ENCODE measurements around the gene FGGY. TPM values are rescaled to one million over a fixed set of nuclear protein-coding genes. Genes with fewer than 3 reads are reported as not detected.

The FGGY gene
- total and polyA plus RNA-seq, 2 donors (not counting 1 experiment from before 2014, with no cell fraction given): 6.1 to 38.5 TPM

DNA sequence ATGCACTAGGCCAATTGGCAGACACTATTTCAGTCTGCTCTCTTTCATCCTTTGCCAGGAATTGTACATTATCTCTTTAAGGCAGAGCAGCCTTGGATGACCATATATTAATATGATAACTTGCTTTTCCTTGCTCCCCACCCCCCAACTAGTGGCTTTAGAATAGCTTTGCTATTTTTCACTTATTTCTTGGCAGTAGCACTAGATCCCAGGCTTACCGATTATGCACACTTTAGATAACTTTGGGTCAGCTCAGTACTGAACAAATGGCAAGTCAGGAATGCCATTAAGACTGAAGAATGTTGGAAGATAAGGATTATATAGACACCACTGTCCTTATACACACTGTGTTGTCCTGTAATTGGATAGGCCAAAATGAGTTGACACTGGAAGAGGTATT lies 146.4 kb downstream of the FGGY start:
- Histone ChIP-seq H3K4me2 (replicated peaks; ENCODE audit: low read depth, low read length, poor library complexity, severe bottlenecking) (no peak overlapping the region), H3K27ac (ENCODE audit: low read length in 2 of 2) (no peak overlapping the region), H3K36me3 (replicated peaks in 1 of 2; ENCODE audit: control extremely low read depth in 1 of 2, control insufficient read depth in 1 of 2, extremely low read depth in 1 of 2, insufficient read depth in 2 of 2, low read length in 1 of 2) (no peaks in the 10 kb centered on the region), H2AFZ (ENCODE audit: insufficient read depth, low read depth, low read length, poor library complexity, severe bottlenecking) (no peak overlapping the region), H3K27me3 (replicated peaks in 1 of 4; ENCODE audit: control extremely low read depth in 1 of 4, control insufficient read depth in 3 of 4, insufficient read depth in 4 of 4, low read length in 3 of 4) (no peaks in the 10 kb centered on the region), H3K4me1 (ENCODE audit: control insufficient read depth in 2 of 2, insufficient read depth in 2 of 2, low read length in 2 of 2) (no peaks in the 10 kb centered on the region), H3K4me3 (ENCODE audit: control extremely low read depth in 1 of 5, extremely low read depth in 1 of 5, insufficient read depth in 1 of 5, low read depth in 2 of 5, low read length in 4 of 5) (no peak overlapping the region), H3K79me2 (ENCODE audit: control insufficient read depth, insufficient read depth, low read length) (no peaks in the 10 kb centered on the region), H3K9me3 (ENCODE audit: control extremely low read depth in 1 of 3, control insufficient read depth in 2 of 3, insufficient read depth in 1 of 3, low read length in 2 of 3) (no peaks in the 10 kb centered on the region), H4K20me1 (ENCODE audit: control insufficient read depth, insufficient read depth, low read length, poor library complexity, severe bottlenecking) (no peaks in the 10 kb centered on the region), H3K9ac (ENCODE audit: low read length) (no peak overlapping the region)
- H3K27ac Mint-ChIP-seq: no peak overlapping the region
- H3K4me3 Mint-ChIP-seq: no peak overlapping the region
- ChIA-PET CTCF (no interaction called here), POLR2A (no interaction called here)
- no peaks in the 10 kb centered on the region for H3K4me1 Mint-ChIP-seq
- ATAC-seq (ENCODE audit: low read depth) (no peak), DNase-seq (no peak)
- H3K27me3 Mint-ChIP-seq: no peaks in the 10 kb centered on the region
- WGBS (ENCODE audit: insufficient coverage): no CpG with 5 or more reads among the region's 1 CpG
- TF ChIP-seq CTCF (IDR thresholded peaks at IDR 0.05) (no peak), EZH2 (IDR thresholded peaks at IDR 0.05; ENCODE audit: borderline replicate concordance, insufficient read depth, low read depth, low read length, poor library complexity, severe bottlenecking) (no peak)
- no peaks in the 10 kb centered on the region for H3K9me3 Mint-ChIP-seq (ENCODE audit: insufficient read depth)
- intact Hi-C loops (cut with micrococcal nuclease): no loop called here

DNA sequence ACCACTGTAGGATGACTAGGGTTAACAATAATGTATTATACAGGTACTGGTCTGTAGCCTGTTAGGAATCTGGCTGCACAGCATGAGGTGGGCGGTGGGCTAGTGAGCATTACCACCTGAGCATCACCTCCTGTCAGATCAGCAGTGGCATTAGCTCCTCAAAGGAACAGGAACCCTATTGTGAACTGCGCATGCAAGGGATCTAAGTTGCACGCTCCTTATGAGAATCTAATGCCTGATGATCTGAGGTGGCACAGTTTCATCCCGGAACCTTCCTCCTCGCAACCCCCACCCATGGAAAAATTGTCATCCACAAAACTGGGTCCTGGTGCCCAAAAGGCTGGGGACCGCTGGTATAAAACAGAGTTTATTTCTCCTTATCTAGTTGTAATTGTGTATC lies 147.6 kb downstream of the FGGY start:
- Mint-ChIP-seq H3K27ac (no peak overlapping the region), H3K9me3 (ENCODE audit: insufficient read depth) (no peaks in the 10 kb centered on the region), H3K4me1 (no peaks in the 10 kb centered on the region), H3K4me3 (no peak overlapping the region), H3K27me3 (no peaks in the 10 kb centered on the region)
- H3K36me3 ChIP-seq (replicated peaks in 1 of 2; ENCODE audit: control extremely low read depth in 1 of 2, control insufficient read depth in 1 of 2, extremely low read depth in 1 of 2, insufficient read depth in 2 of 2, low read length in 1 of 2): no peaks in the 10 kb centered on the region
- no peaks in the 10 kb centered on the region for H3K4me1 ChIP-seq (ENCODE audit: control insufficient read depth in 2 of 2, insufficient read depth in 2 of 2, low read length in 2 of 2)
- no peak overlapping the region for H2AFZ ChIP-seq (ENCODE audit: insufficient read depth, low read depth, low read length, poor library complexity, severe bottlenecking)
- no peaks in the 10 kb centered on the region for H3K79me2 ChIP-seq (ENCODE audit: control insufficient read depth, insufficient read depth, low read length)
- H3K27me3 ChIP-seq (replicated peaks in 1 of 4; ENCODE audit: control extremely low read depth in 1 of 4, control insufficient read depth in 3 of 4, insufficient read depth in 4 of 4, low read length in 3 of 4): no peaks in the 10 kb centered on the region
- ChIA-PET POLR2A (interaction anchor here (0.6 kb wide), 1 partner anchor 182 kb away, joined by 4 read pairs; no protein-coding TSS in a partner anchor), CTCF (interaction anchor here (0.7 kb wide), 1 partner anchor 46 kb away, joined by 3 read pairs; no protein-coding TSS in a partner anchor)
- no peaks in the 10 kb centered on the region for H3K9me3 ChIP-seq (ENCODE audit: control extremely low read depth in 1 of 3, control insufficient read depth in 2 of 3, insufficient read depth in 1 of 3, low read length in 2 of 3)
- ATAC-seq (ENCODE audit: low read depth) (no peak), DNase-seq (no peak)
- WGBS (ENCODE audit: insufficient coverage): 96% methylated on average over 3 of the region's 6 CpGs
- no peak overlapping the region for H3K4me3 ChIP-seq (ENCODE audit: control extremely low read depth in 1 of 5, extremely low read depth in 1 of 5, insufficient read depth in 1 of 5, low read depth in 2 of 5, low read length in 4 of 5)
- intact Hi-C loops (cut with micrococcal nuclease): no loop called here
- H4K20me1 ChIP-seq (ENCODE audit: control insufficient read depth, insufficient read depth, low read length, poor library complexity, severe bottlenecking): no peaks in the 10 kb centered on the region
- H3K27ac ChIP-seq (ENCODE audit: low read length in 2 of 2): no peak overlapping the region
- H3K9ac ChIP-seq (ENCODE audit: low read length): no peak overlapping the region
- H3K4me2 ChIP-seq (replicated peaks; ENCODE audit: low read depth, low read length, poor library complexity, severe bottlenecking): no peak overlapping the region
- TF ChIP-seq EZH2 (IDR thresholded peaks at IDR 0.05; ENCODE audit: borderline replicate concordance, insufficient read depth, low read depth, low read length, poor library complexity, severe bottlenecking) (no peak), CTCF (IDR thresholded peaks at IDR 0.05) (no peak)
